Stimulated activated CD8-positive, alpha-beta memory T cell treated with anti-CD3 and anti-CD28 coated beads, Interleukin-12 subunit alpha, Interleukin-12 subunit beta, amount 100 ng/mL, for 1 hour (primary cell): ENCODE measurements around the gene SEMA4G.
A peak's percentile ranks its signal among the peaks of the same experiment; 100 is the strongest.
"Not testable (repeated sequence)": the region's sequence is repeated elsewhere in the genome, so short reads cannot be mapped to it uniquely, and the experiment has no call there.

Source experiments
- DNase-seq: peaks from one replicate; pipeline ENCODE4 v3.0.0-alpha.2; 2020; ENCODE audit warnings: low read depth

SEMA4G gene

DNA sequence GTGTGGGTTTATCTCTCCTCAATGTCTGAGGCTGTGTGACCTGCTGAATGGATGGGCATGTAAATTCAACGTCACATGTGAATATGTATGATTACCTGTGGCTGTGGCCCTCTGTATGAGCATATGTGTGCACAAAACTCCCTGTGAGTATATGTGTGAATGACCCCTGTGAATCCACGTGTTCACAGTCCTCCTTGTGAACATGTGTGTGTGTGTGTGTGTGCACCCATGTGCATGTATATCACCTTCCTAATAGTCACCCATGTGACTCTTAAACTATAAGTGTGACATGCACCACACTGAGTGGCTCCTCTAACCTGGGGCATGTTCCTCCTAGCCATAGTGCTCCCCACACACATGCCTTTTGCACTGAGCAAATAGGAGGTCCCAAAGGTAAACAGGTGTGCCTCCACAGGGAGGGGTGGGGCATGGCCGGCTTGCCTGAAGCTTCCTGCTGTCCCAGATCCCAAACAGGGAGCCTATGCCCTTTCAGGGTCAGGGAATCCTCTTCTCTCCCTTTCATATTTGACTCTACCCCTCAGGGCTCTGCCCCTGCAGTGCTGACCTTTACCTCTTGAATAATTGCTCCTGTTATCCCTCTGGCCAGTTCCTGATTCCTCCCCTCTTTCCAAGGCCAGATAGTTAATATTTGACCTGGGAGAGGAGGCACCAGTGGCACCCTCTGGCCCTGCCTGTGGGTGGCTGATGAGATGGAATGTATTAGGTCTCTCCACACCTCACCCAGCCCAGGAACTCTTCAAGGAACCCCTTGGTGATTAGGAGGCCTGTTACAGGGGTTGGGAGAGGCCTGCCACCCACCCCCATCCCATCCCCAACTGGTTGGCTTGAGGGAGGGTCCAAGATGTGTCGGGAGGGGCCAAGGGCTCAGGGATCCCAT is 1.9 kb downstream of the SEMA4G start:
- no peak for DNase-seq

DNA sequence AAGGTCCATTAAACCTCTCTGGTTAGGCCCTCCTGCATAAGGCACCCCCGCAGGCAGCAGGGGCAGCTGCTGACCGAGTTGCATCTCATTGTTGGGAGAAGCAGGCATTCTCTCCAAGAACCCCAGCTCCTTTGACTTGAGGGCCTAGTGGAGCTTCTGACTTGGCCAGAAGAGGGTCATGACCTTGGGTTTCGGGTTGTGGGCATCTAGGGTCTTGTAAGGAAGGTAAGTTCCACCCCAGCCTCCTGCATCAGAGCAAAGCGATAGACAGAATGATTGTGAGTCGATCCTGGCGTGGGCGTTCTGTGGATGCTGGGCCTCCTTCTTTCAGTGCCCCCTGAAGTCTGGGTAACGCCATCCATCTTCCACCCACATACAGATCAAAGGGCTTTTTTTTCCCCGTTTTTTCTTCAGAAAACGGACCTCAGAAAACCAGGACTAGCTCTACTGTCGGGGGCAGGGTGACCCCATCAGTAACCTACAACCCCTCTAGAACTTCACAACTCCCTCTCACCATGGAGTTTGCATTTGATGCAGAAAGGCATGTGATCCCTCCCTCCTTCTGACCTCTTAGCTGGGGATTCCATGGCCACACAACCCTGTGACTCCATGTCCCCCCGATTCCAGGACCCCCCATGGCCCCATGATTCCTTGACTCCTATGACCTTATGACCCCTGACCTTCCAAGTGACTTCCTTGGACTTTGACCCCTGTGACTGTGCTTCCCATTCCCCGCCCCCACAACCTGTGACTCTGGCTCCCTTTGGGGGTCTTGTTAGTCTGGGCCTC is 3.0 kb downstream of the SEMA4G start:
- DNase-seq: no peak

DNA sequence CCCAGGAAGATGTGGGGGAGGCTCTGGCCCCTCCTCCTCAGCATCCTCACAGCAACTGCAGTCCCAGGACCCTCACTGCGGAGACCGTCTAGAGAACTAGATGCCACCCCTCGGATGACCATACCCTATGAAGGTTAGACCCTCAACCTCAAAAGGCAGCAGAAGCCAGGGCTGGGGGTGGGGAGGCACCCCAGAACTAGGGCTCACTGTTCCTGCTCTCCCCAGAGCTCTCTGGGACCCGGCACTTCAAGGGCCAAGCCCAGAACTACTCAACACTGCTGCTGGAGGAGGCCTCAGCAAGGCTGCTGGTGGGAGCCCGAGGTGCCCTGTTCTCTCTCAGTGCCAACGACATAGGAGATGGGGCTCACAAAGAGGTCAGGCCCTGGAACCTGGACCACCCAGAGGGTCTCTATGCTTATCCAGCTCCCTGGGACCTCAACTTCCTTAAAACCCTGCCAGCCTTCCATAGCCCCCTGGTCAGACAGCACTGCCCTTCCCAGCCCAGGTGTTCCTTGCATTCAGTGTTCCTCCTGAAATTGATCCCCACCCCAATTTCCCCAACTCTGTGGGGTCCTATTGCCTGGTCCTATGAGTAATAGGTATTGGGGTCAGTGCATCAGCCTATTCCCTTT is 3.7 kb downstream of the SEMA4G start:
- no peak for DNase-seq

DNA sequence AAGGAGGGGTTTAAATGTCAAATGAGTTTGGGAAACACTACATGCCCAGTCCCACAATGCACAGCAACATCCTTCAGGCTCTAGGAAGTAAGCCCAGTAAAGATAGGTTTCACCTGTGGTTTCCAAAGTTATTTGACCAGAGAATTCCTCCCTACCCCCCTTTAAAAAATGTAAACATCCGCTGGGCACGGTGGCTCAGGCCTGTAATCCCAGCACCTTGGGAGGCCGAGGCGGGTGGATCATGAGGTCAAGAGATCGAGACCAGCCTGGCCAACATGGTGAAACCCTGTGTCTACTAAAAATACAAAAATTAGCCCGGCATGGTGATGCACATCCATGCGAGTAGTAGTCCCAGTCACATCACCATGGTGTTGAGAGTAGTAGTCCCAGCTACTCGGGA is 6.1 kb downstream of the SEMA4G start:
- not testable (repeated sequence) for DNase-seq

DNA sequence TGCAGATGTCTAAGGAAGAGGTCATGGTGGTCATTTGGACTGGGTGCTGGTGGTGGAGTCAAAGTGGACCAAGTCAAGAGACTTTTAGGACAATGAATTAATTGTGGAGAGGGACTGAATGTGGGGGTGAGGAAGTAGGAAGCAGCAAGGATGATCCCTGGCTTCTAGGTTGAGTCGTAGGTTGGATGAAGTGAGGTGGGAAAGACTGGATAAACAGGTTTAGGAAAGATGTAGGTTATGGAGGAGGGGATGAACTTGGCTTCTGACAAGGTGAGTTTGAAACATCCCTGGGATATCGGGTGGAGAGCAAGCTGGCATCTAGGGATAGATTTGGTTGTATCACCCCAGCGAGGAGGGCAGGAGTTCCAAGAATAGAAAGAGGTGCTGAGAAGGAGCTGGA is 7.6 kb downstream of the SEMA4G start:
- no peak for DNase-seq

DNA sequence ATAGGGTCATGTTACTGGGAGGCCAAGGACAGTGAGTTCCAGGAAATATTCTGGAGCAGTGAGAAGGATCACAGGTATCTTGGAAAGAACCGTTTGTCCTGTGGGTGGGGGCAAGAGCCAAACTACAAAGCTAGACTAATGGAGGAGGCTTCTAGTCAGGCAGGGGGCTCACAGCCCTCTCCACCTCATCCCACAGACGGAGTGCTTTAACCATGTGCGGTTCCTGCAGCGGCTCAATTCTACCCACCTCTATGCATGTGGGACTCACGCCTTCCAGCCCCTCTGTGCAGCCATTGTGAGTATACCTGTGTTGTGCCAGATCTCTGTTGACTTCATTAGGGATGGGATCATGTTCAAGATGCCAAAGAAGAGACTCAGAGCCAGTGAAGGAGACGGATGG is 8.1 kb downstream of the SEMA4G start:
- no peak for DNase-seq

DNA sequence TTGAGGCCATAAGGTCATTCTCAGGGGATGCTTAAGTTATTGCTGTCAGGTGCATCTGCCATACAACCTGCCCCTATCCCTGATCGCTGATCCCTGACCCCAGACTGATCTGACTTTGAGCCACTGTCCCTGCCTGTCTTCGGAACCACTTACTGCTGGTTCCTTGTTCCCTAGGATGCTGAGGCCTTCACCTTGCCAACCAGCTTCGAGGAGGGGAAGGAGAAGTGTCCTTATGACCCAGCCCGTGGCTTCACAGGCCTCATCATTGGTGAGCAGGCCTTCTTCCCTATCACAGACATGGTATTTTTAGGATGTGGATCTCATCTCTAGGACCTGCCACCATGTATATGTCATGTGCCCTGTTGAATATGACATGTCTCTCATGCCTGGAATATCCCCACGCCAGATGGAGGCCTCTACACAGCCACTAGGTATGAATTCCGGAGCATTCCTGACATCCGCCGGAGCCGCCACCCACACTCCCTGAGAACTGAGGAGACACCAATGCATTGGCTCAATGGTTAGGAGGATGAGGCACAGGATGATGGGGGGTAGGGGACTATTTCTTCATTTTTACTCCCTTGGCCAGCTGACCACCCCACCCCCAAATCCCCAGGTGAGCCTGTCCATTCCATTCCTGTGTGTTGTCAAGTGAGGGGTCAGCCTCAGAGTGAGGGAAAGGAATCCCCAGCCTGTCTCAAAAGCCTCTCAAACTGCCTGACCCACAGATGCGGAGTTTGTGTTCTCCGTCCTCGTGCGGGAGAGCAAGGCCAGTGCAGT is 9.0 kb downstream of the SEMA4G start:
- no peak for DNase-seq

DNA sequence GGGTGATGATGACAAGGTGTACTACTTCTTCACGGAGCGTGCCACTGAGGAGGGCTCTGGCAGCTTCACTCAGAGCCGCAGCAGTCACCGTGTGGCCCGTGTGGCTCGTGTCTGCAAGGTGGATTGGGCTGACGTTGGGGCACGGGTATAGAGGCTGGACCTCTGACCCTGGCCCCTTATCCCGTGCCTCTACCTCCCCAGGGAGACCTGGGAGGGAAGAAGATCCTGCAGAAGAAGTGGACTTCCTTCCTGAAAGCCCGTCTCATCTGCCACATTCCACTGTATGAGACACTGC is 9.5 kb downstream of the SEMA4G start:
- DNase-seq: no peak

DNA sequence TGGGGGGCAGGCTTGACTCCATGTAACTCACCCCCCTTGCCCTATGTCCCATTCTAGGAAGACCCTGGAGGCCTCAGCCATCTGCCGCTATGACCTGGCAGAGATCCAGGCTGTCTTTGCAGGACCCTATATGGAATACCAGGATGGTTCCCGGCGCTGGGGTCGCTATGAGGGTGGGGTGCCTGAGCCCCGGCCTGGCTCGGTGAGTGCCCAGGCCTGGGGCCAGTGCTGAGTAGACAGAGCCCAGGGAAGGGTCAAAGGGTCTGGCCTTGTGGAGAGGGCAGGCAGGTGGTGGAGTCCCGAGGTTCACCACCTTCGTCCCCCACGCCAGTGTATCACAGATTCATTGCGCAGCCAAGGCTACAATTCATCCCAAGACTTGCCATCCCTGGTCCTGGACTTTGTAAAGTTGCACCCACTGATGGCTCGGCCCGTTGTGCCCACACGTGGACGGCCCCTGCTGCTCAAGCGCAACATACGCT is 10.5 kb downstream of the SEMA4G start:
- no peak for DNase-seq

DNA sequence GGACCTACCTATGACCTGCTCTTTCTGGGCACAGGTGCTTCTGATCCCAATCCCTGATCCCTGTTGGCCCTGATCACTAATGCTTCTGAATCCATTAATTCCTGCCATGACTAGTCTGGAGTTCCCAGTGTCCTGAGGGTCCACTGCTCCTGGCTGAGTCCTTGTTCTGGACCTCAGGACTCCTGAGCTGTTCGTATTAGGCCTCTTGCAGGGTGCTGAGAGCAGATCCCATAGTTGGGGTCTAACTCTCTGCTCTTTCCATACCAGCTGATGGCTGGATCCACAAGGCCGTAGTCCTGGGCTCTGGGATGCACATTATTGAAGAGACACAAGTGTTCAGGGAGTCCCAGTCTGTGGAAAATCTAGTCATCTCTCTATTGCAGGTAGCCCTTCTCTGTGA is 11.0 kb downstream of the SEMA4G start:
- DNase-seq: no peak

DNA sequence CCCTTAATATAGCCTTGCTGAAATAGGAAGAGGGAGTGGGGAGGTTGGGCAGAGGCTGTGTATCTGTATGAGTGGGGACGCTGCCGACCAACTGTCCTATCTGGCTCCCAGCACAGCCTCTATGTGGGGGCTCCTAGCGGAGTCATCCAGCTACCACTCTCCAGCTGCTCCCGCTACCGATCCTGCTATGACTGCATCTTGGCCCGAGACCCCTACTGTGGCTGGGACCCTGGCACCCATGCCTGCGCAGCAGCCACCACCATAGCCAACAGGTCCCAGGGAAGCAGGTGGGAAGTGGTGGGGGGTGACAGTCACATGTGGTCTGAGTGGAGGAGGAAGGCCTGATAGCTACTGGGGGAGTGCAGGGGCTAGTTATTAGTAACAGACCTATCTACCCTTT is 11.4 kb downstream of the SEMA4G start:
- DNase-seq: no peak

DNA sequence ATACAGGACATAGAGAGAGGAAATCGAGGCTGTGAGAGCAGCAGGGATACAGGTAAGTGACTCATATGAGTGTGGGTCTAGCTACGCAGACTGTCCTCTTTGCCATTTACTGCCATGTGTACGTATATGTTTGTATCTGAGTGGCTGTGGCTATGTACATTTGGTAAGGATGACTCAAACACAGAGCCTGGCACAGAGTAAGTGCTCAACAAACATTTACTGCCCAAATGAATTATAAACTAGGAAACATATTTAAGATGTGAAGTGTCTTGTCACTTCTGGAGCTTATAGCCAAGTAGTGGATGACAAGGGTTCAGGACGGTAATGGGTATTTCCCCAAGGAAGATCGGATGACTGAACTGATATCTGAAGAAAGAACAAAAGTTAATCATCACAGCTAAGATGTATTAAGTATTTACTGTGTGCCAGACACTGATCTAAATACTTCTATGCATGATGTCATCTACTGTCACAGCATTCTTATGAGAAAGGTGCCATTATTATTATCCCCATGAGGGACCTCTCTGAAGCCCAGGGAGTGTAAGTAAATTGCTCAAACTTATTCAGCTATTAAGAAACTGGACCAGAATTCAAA is 12.0 kb downstream of the SEMA4G start:
- no peak for DNase-seq

DNA sequence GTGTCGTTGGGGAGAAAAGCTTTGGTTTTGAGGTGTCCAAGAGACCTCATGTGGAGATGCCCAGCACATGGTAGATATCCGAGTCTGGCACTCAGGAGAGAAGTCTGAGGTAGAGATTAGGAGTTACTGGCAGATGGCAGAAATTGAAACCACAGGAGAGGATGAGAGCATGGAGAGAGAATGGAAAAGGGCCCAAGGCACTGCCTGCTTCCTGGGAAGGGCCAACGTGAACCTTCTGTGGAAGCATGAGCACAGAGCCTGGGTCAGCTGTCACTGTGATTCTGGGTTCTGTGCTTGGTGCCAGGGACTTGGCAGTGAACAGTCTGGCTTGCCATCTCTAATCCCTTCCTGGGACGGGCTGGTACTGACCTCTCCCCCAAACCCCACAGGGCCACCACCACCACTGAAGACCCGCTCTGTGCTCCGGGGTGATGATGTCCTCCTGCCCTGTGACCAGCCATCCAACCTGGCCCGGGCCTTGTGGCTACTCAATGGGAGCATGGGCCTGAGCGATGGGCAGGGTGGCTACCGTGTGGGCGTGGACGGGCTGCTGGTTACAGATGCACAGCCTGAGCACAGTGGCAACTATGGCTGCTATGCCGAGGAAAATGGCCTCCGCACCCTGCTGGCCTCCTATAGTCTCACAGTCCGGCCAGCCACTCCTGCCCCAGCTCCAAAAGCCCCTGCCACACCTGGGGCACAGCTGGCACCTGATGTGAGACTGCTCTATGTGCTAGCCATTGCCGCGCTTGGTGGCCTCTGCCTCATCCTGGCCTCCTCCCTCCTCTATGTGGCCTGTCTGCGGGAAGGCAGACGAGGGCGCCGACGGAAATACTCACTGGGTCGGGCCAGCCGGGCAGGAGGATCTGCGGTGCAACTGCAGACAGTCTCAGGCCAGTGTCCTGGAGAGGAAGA is 13.9 kb downstream of the SEMA4G start:
- no peak for DNase-seq

DNA sequence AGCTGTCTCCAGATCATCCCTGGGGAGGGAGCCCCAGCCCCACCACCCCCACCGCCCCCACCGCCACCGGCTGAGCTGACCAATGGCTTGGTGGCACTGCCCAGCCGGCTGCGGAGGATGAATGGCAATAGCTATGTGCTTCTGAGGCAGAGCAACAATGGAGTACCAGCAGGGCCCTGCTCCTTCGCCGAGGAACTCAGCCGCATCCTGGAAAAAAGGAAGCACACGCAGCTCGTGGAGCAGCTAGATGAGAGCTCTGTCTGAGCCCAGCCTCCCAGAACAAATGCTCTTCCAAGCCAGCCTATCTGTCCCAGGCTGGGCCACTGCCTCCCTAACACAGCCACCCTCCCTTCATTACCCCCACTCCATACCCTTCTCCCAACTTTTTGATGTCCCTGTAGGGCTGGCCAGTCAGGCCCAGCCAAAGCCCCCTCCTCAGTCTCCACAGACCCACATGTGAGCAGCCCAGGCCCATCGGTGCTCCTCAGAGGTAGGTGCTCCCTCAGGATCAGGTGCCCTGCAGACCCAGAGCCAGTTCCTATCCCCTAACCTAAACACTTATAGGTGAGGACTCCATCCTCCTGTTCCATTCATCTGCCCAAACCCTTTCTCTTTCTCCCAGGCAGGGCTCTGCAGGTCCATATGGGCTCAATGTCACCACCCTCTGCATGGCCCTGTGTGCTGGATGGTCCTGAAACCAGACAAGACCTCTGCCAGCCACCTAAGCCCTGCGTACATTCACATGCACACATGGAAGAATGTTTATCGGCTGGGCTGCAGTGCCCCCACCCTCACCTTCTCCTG is 14.8 kb downstream of the SEMA4G start:
- DNase-seq: no peak

DNA sequence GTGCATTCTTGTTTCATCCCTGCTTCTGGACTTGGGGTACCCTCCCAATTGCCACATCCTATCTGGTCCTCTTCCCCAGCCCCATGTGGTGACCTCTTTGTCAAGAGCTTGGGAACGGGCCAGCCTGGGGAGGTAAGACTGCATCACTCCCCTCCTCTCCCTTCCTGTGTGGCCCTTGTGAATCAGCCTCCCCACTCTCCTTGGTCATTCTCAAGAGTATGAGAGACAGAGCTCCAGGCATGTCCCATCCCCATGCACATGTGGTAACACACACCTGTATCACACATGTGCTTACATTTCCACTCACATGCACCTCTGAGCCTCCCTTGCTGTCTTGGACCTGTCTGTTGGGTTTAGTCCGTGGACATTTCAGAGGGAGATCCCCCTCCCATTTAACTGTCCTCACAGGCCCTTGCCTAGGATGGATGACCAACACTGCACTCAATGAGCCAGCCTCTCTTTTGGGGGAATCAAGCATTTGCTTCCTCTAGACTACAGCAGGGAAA is 15.4 kb downstream of the SEMA4G start:
- no peak for DNase-seq

DNA sequence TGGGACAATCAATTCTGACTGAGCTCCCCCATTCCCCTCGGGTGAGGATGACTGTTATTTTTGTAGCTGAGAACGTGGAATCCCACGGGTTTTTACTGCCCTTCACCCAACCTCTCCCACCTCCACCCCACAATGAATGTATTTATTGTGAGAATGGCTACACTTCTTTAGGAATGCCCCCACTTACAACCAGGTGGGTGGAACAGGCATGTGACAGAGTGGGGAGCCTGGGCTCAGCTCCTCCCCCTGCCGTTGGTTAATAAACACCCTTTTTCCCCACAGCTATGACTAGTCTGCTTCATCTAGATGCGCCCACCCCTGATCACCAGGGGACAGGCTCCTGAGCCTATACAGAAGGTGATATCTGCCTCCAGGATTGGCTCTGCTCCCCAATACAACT is 16.0 kb downstream of the SEMA4G start:
- DNase-seq: no peak

DNA sequence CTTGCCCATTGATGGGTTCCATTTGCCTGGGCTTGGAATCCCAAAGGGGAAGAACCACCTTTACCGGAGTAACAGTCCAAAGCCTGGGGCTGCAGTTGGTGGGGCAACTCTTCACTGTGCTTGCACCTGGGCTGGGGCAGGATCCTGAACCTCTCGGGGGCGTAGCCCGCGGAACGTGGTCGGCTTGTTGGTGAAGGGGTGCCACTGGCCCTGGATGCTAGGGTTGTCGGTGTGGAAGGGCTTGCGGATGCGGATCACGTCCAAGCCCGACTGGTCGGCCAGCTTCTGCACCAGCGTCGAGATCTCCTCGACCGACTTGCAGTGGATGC is 17.3 kb downstream of the SEMA4G start:
- no peak for DNase-seq

DNA sequence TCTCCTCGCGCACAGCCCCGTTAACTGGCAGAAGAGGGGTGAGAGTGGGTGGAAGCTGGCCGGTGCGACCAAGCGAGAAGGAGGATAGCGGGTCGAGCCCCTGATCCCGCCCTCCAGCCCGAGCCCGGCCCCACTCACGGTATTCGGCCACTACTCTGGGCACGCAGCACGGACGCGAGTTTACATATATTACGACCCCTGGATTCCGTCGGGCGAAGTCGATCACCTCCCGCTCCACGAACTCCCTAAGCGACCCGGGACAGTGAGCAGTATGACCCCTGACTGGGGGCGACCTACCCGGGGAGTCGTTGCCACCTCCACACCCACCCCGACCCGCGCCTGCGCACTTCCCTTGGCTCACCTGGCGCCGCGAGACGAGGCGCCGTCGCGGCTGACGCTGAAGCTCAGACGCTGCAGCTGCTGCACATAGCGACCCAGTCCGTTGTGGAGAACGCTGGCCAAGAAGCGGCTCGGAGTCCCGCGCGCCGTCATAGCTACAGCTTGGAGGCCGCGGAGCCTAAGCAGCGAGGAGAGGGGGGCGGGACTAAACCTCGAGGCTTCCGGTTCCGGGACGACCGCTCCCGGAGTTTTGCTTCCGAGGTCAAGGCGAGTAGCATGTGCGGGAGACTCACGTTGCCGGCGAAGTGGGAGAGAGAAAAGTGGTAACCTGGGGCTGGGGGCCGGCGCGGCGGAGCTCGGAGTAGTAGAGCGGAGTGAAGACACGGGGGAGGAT is 17.8 kb downstream of the SEMA4G start, which contains the start of the genes MRPL43 and TWNK:
TSS of gene MRPL43 (minus strand) at position 546 of the 733 bp plus-strand sequence. CDS start at position 492, 54 bp downstream.
TSS of gene TWNK (plus strand) at position 592 of the 733 bp plus-strand sequence. CDS start 668 bp downstream, outside the sequence.
- DNase-seq: peak; percentile 73

DNA sequence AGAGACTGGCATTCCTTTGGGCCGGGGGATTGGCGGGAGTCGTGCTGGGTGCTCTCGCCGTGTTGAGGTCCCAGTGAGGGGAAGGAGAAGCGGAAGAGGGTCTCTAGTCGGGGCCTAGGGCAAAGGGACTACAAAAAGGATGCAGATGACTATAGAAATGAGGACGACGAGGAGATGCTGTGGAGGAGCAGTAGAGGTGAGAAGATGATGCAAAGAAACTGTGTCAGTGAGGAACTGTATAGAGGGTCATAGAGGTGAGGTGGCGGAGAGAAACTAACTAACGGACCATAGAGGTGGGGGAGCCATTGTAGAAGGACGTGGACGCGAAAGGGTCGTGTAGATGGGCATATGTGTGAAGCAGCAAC is 18.4 kb downstream of the SEMA4G start:
- DNase-seq: no peak
